Measurements from ENCODE around the gene HMGCS1. TPM values are rescaled to one million over a fixed set of nuclear protein-coding genes. Genes with fewer than 3 reads are reported as not detected.

HMGCS1 gene
- total and polyA plus RNA-seq, 3 donors from 2014 or later, result 27.2 to 47.5 (median 42.9) TPM

GRCh38 chr5:43348861-43349363 is 35.7 kb upstream of the HMGCS1 start:
- 89 to 94% methylated on average over 1 of the region's 1 CpG for WGBS, 2 donors
- TF ChIP-seq POLR2A (IDR thresholded peaks at IDR 0.05) (no peak), CTCF (IDR thresholded peaks at IDR 0.05) (no peak)
- intact Hi-C loops (cut with DNase I; ENCODE audit: low total_unique reads), result no loop called here

GRCh38 chr5:43348207-43348606 is 35.0 kb upstream of the HMGCS1 start:
- Histone ChIP-seq H3K4me3 (no peak overlapping the region), H3K9me3 (no peaks in the 10 kb centered on the region), H3K27ac (no peak overlapping the region), H3K27me3 (no peaks in the 10 kb centered on the region), H3K36me3 (ENCODE audit: low read depth, missing control alignments) (no peaks in the 10 kb centered on the region), H3K4me1 (no peaks in the 10 kb centered on the region)
- TF ChIP-seq CTCF (IDR thresholded peaks at IDR 0.05) (no peak), POLR2A (IDR thresholded peaks at IDR 0.05) (no peak)
- intact Hi-C loops (cut with DNase I; ENCODE audit: low total_unique reads), result no loop called here
- 85 to 91% methylated on average over 4 of the region's 4 CpGs for WGBS, 2 donors
- no peak for DNase-seq

More at GRCh38 chr5:43348861-43349363, 35.7 kb upstream of the HMGCS1 start:
- no peak overlapping the region for H3K4me3 ChIP-seq
- H3K4me1 ChIP-seq, result no peaks in the 10 kb centered on the region
- no peaks in the 10 kb centered on the region for H3K9me3 ChIP-seq
- H3K27me3 ChIP-seq, result no peaks in the 10 kb centered on the region
- no peaks in the 10 kb centered on the region for H3K36me3 ChIP-seq (ENCODE audit: low read depth, missing control alignments)
- DNase-seq, result no peak
- no peak overlapping the region for H3K27ac ChIP-seq

GRCh38 chr5:43338862-43339261 is 25.6 kb upstream of the HMGCS1 start:
- Histone ChIP-seq H3K27ac (no peak overlapping the region), H3K4me3 (no peak overlapping the region), H3K27me3 (no peaks in the 10 kb centered on the region), H3K4me1 (no peaks in the 10 kb centered on the region), H3K9me3 (no peaks in the 10 kb centered on the region), H3K36me3 (ENCODE audit: low read depth, missing control alignments) (no peaks in the 10 kb centered on the region)
- TF ChIP-seq POLR2A (IDR thresholded peaks at IDR 0.05) (no peak), CTCF (IDR thresholded peaks at IDR 0.05) (no peak)
- intact Hi-C loops (cut with DNase I; ENCODE audit: low total_unique reads), result no loop called here
- WGBS, 2 donors, result 82 to 91% methylated on average over 1 of the region's 1 CpG
- no peak for DNase-seq

- intact Hi-C loops (cut with DNase I; ENCODE audit: low total_unique reads), result no loop called here
- Histone ChIP-seq H3K4me1 (no peaks in the 10 kb centered on the region), H3K36me3 (ENCODE audit: low read depth, missing control alignments) (no peaks in the 10 kb centered on the region), H3K4me3 (no peak overlapping the region), H3K27me3 (no peaks in the 10 kb centered on the region), H3K27ac (no peak overlapping the region), H3K9me3 (no peaks in the 10 kb centered on the region)
- 83 to 88% methylated on average over 2 of the region's 2 CpGs for WGBS, 2 donors
- TF ChIP-seq CTCF (IDR thresholded peaks at IDR 0.05) (no peak), POLR2A (IDR thresholded peaks at IDR 0.05) (no peak)
- DNase-seq, result no peak
These were observed 22.9 kb upstream of the HMGCS1 start for GRCh38 chr5:43336159-43336558.

- H3K27ac ChIP-seq, result no peak overlapping the region
- no peak for DNase-seq
- 60 to 95% methylated on average over 4 of the region's 4 CpGs for WGBS, 2 donors
- no peaks in the 10 kb centered on the region for H3K27me3 ChIP-seq
- no peak overlapping the region for H3K4me3 ChIP-seq
- H3K4me1 ChIP-seq, result no peaks in the 10 kb centered on the region
- intact Hi-C loops (cut with DNase I; ENCODE audit: low total_unique reads), result no loop called here
- TF ChIP-seq POLR2A (IDR thresholded peaks at IDR 0.05) (no peak), CTCF (IDR thresholded peaks at IDR 0.05) (no peak)
- H3K36me3 ChIP-seq (ENCODE audit: low read depth, missing control alignments), result no peaks in the 10 kb centered on the region
- no peaks in the 10 kb centered on the region for H3K9me3 ChIP-seq
These were observed 22.5 kb upstream of the HMGCS1 start for GRCh38 chr5:43335681-43336080.
